NB4 (cell line): ENCODE measurements around the gene MLH1.

ENCODE experiments used
- POLR2A ChIP-seq: IDR thresholded peaks from 2 replicates; pipeline ENCODE4 v1.6.1; 2011; ENCODE audit warnings: mild to moderate bottlenecking; ENCODE audit not compliant: insufficient read length; ENCODE audit errors: extremely low read depth
- TF ChIP-seq, protein P1 (sequence below): IDR thresholded peaks from one replicate; pipeline ENCODE4 v1.5.1; 2012; ENCODE audit warnings: low read depth, low read length

DNA sequence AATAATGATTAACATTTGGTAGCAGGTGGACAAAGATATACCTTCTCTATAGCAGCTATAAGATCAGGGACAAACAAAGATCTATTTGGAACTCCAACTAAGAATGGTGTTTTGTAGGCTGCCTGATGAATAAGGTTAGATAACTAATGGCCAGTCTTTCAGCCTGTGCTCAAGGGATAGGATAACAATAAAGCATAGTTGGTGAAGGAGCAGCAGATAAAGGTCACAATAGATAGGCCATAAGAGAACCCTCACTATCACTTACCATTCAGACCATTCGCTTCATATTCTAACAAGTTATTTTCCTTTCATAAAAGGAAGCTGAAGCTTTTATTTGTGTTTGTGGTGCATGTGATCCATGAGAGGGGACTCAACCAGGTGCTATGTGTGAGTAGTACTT, 20.2 kb upstream of the MLH1 start:
- TF ChIP-seq, protein P1, sequence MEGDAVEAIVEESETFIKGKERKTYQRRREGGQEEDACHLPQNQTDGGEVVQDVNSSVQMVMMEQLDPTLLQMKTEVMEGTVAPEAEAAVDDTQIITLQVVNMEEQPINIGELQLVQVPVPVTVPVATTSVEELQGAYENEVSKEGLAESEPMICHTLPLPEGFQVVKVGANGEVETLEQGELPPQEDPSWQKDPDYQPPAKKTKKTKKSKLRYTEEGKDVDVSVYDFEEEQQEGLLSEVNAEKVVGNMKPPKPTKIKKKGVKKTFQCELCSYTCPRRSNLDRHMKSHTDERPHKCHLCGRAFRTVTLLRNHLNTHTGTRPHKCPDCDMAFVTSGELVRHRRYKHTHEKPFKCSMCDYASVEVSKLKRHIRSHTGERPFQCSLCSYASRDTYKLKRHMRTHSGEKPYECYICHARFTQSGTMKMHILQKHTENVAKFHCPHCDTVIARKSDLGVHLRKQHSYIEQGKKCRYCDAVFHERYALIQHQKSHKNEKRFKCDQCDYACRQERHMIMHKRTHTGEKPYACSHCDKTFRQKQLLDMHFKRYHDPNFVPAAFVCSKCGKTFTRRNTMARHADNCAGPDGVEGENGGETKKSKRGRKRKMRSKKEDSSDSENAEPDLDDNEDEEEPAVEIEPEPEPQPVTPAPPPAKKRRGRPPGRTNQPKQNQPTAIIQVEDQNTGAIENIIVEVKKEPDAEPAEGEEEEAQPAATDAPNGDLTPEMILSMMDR = no peak
- TF ChIP-seq POLR2A = no peak
